Tibial artery (tissue), 4 donors: ENCODE results near the gene LRRC40.

Source experiments
- DNase-seq, 2 donors: peaks; one replicate each; pipeline ENCODE4 v3.0.0-alpha.2; 2019
- H3K27ac ChIP-seq, 2 donors: fragments of 200-600 bp; sonication (generic) in 1 of 2; 1 replicate in 1 of 2; 2 replicates in 1 of 2; pipeline ENCODE4 v1.5.1; 2018 to 2019; ENCODE audit warnings: mild to moderate bottlenecking in 1 of 2
- H3K27me3 ChIP-seq, 2 donors: fragments of 200-600 bp; sonication (generic) in 1 of 2; one replicate each; pipeline versions ENCODE4 v1.5.1 to v1.6.0; 2016 to 2019
- H3K36me3 ChIP-seq, 3 donors: fragments of 200-600 bp; sonication (generic) in 2 of 3; one replicate each; pipeline ENCODE4 v1.5.1; 2016 to 2019; ENCODE audit warnings: mild to moderate bottlenecking in 2 of 3
- H3K4me1 ChIP-seq, 4 donors: fragments of 200-600 bp; sonication (generic) in 2 of 4; 1 replicate in 3 of 4; 2 replicates in 1 of 4; pipeline ENCODE4 v1.5.1; 2016 to 2019
- H3K4me3 ChIP-seq, 2 donors: fragments of 200-600 bp; sonication (generic) in 1 of 2; 1 replicate in 1 of 2; 2 replicates in 1 of 2; pipeline ENCODE4 v1.5.1; 2018 to 2019; ENCODE audit warnings: mild to moderate bottlenecking in 2 of 2
- H3K9me3 ChIP-seq, 3 donors: fragments of 200-600 bp; sonication (generic) in 1 of 3; one replicate each; pipeline ENCODE4 v1.5.1; 2016 to 2019
- intact Hi-C: fragments of 100-400 bp; cut with DNase I; formaldehyde crosslinking; loops from one replicate; pipeline ENCODE4 v1.15.0; 2023; ENCODE audit warnings: low total_unique reads
- TF ChIP-seq, protein P1 (sequence below), 2 experiments: fragments of 200-600 bp in 1 of 2; fragments of 450-650 bp in 1 of 2; IDR thresholded peaks; one replicate each; pipeline ENCODE4 v1.5.1; 2017 to 2019; ENCODE audit warnings: antibody characterized with exemption in 2 of 2, mild to moderate bottlenecking in 1 of 2, moderate library complexity in 1 of 2

Gene LRRC40

DNA sequence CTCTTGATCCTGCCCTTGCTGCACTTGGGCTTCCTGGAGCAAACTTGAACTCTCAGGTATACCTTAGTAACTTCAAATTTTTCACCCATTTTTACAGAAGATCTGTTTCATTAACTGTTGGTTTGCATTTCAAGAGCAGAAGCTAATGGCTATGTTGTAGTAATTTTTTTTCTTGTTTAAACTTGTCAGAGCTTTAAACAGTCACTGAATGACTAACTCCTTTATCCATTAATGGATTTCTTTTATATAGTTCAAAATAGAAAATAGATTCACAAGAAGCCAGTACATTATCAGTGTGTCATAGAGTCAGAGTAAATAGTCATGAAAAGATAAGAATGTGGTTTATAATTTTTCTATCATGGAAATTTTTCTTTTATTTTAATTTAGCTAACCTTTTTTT lies 29.4 kb upstream of the LRRC40 start:
- DNase-seq, result no peak
- Histone ChIP-seq H3K36me3 (peaks cover 78 to 95% (median 94%) of the 10 kb centered on the region in 3 donors), H3K27ac (no peak overlapping the region), H3K4me3 (no peak overlapping the region), H3K9me3 (no peaks in the 10 kb centered on the region), H3K4me1 (no peaks in the 10 kb centered on the region), H3K27me3 (no peaks in the 10 kb centered on the region)
- intact Hi-C loops, result loop anchor here (10.0 kb wide), 1 partner anchor 830 kb away; no protein-coding TSS in a partner anchor
- TF ChIP-seq, protein P1, sequence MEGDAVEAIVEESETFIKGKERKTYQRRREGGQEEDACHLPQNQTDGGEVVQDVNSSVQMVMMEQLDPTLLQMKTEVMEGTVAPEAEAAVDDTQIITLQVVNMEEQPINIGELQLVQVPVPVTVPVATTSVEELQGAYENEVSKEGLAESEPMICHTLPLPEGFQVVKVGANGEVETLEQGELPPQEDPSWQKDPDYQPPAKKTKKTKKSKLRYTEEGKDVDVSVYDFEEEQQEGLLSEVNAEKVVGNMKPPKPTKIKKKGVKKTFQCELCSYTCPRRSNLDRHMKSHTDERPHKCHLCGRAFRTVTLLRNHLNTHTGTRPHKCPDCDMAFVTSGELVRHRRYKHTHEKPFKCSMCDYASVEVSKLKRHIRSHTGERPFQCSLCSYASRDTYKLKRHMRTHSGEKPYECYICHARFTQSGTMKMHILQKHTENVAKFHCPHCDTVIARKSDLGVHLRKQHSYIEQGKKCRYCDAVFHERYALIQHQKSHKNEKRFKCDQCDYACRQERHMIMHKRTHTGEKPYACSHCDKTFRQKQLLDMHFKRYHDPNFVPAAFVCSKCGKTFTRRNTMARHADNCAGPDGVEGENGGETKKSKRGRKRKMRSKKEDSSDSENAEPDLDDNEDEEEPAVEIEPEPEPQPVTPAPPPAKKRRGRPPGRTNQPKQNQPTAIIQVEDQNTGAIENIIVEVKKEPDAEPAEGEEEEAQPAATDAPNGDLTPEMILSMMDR (IDR thresholded peaks at IDR 0.05), result no peak

DNA sequence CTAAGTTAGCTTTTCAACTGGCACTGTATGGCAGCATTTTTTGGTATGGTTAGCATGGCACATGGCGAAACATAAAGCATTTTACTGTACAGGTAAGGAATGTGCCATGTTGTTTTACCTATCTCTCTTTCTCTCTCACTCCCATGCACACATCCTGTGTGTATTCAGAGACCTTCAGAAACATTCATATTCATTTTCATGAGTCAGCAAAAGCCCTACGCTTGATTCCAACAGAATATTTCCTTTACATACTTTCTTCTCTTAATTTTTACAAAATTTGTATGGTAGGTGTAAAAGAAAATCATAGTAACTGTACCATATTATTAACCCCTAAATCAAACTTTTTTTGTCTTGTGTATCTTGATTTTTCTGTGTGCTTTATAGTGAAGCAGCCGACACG lies 26.1 kb upstream of the LRRC40 start:
- peaks cover 0 to 29% (median 4%) of the 10 kb centered on the region in 4 donors for H3K4me1 ChIP-seq

DNA sequence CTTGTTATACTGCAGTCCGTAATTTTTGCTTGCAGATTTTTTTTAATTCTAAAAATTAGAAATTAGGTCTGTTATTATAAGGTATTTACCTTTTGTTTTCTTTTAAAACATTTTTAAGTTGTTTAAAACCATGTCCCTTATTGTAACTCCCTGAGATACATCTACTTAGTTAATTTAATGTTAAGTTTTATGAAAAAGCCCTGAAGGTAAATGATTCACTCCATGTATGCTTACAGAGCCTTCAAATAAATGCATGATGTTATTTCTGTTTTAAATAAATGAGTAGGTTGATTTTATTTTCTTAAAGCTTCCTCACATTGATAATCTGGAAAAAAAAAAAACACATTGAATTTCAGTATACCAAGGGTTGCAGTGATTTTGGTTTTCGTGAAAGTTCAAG lies 23.3 kb upstream of the LRRC40 start:
- Histone ChIP-seq H3K4me3 (no peak overlapping the region), H3K27me3 (no peaks in the 10 kb centered on the region), H3K36me3 (peaks cover 33 to 72% (median 57%) of the 10 kb centered on the region in 3 donors), H3K9me3 (no peaks in the 10 kb centered on the region), H3K27ac (no peak overlapping the region), H3K4me1 (peaks cover 0 to 56% (median 16%) of the 10 kb centered on the region in 4 donors)
- TF ChIP-seq, protein P1 (IDR thresholded peaks at IDR 0.05), result no peak
- intact Hi-C loops, result loop anchor here (10.0 kb wide), 2 partner anchors 116 to 186 kb away; partner anchors contain the start of gene CTH
- no peak for DNase-seq

More for the DNA sequence above, 26.1 kb upstream of the LRRC40 start:
- no peaks in the 10 kb centered on the region for H3K9me3 ChIP-seq
- no peak for DNase-seq
- H3K27ac ChIP-seq, result no peak overlapping the region
- H3K36me3 ChIP-seq, result peaks cover 58 to 79% (median 76%) of the 10 kb centered on the region in 3 donors
- no peak overlapping the region for H3K4me3 ChIP-seq
- intact Hi-C loops, result loop anchor here (10.0 kb wide), 1 partner anchor 833 kb away; no protein-coding TSS in a partner anchor
- TF ChIP-seq, protein P1 (IDR thresholded peaks at IDR 0.05), result no peak
- no peaks in the 10 kb centered on the region for H3K27me3 ChIP-seq

DNA sequence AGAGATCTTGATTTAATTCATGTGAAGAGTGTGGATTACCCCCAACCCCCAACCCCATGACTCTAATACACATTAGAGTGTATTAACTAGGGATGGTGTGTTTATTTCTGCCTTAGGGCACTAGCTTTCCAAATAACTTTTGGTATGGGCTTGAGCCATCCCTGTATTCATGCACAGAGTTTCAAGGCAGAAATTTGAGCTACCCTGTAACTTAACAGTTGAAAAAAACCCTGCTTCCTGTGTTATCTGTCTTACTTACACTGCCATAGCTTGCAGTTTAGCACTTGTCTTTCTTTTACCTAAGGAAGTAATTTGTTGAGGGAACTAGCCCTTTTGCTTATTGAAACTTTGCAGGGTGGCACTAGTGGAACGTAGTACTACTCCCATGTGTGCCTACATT lies 22.1 kb upstream of the LRRC40 start:
- H3K36me3 ChIP-seq, result peaks cover 21 to 60% (median 44%) of the 10 kb centered on the region in 3 donors
- TF ChIP-seq, protein P1 (IDR thresholded peaks at IDR 0.05), result no peak
- intact Hi-C loops, result loop anchor here (10.0 kb wide), 2 partner anchors 117 to 187 kb away; partner anchors contain the start of gene CTH

DNA sequence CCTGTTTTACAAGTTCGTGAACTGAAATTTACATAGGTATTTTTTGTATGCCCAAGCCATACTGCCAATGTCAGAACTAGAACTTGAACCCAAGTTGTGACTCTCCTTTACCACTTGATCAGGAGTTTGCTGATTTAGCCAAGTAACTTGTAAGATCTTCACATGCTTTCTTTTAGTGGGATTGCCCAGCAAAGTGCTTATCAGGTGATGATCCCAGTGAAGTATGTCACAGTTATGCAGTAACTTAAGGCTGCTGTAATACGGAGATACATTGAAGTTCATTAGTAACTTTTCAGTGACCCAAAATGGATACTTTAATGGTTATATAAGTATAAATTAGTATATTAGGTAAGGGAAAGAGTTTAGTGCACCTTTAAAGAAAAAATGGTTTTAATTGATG lies 19.6 kb upstream of the LRRC40 start:
- intact Hi-C loops, result loop anchor here (10.0 kb wide), 2 partner anchors 120 to 190 kb away; partner anchors contain the start of gene CTH
- no peak overlapping the region for H3K27ac ChIP-seq

More for the DNA sequence above, 22.1 kb upstream of the LRRC40 start:
- no peaks in the 10 kb centered on the region for H3K27me3 ChIP-seq
- no peak for DNase-seq
- H3K9me3 ChIP-seq, result no peaks in the 10 kb centered on the region
- H3K27ac ChIP-seq, result no peak overlapping the region
- H3K4me1 ChIP-seq, result peaks cover 0 to 68% (median 26%) of the 10 kb centered on the region in 4 donors
- no peak overlapping the region for H3K4me3 ChIP-seq

More for the DNA sequence above, 19.6 kb upstream of the LRRC40 start:
- H3K4me3 ChIP-seq, result no peak overlapping the region
- H3K9me3 ChIP-seq, result no peaks in the 10 kb centered on the region
- DNase-seq, result no peak
- peaks cover 0 to 80% (median 32%) of the 10 kb centered on the region in 4 donors for H3K4me1 ChIP-seq
- TF ChIP-seq, protein P1 (IDR thresholded peaks at IDR 0.05), result no peak
- H3K27me3 ChIP-seq, result no peaks in the 10 kb centered on the region
- peaks cover 12 to 38% (median 23%) of the 10 kb centered on the region in 3 donors for H3K36me3 ChIP-seq
